ENCODE data around the gene NUP160. TPM values are rescaled to one million over a fixed set of nuclear protein-coding genes. Genes with fewer than 3 reads are reported as not detected.

The NUP160 gene
- total and polyA plus RNA-seq, 10 of the 15 experiments (the other 5 are each of a cell fraction or from before 2014, with no cell fraction given): 24.0 to 87.6 (median 54.6) TPM

DNA sequence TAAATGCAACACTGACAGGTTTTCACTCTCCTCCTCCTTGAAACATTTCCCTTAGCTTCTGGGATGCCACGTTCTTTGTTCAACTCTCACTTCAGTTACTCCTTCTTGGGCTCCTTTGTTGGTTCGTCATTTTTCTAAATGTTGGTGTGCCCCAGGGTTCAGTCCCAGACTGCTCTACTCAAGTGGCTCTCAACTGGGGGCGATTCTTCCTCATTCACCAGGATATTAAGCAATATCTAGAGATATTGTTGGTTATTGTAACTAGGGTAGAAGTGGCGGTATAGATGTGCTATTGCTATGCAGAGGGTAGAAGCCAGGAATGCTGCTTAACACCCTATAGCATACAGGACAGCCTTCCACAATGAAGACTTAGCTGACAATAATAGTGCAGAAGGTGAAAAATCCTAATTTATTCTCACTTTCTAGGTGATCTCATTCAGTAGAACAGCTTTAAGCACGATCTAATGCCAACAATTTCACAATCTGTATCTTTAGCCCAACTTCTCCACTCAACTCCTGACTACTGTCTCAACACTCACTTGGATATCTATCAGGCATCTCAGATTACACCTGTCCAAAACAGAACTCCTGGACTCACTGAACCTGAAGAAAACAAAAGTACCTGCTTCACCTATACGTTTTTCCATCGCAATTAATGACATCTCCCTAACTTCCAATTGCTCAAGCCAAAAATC lies 4.6 kb downstream of the NUP160 start:
- ChIA-PET RAD21 (ENCODE audit: unreplicated experiment) (no interaction called here), CTCF (interaction anchor here (0.6 kb wide), 1 partner anchor 364 kb away, joined by 3 read pairs; no protein-coding TSS in a partner anchor), SMC1A (ENCODE audit: uncharacterized antibody, unreplicated experiment) (interaction anchor here (0.7 kb wide), 1 partner anchor 79 kb away, joined by 3 read pairs; no protein-coding TSS in a partner anchor), POLR2A (no interaction called here)
- DNase-seq (ENCODE audit: low read depth, low spot score) (no peak), FAIRE-seq (no peak), ATAC-seq (no peak)
- Histone ChIP-seq H3K36me3 (ENCODE audit: control insufficient read depth in 2 of 2, insufficient read depth in 2 of 2, low read length in 1 of 2) (peaks cover 3 to 26% of the 10 kb centered on the region in 2 experiments), H3K27ac (ENCODE audit: control insufficient read depth, insufficient read depth) (no peak overlapping the region), H3K79me2 (ENCODE audit: control insufficient read depth, insufficient read depth, low read length) (peaks cover 43% of the 10 kb centered on the region), H2AFZ (ENCODE audit: control insufficient read depth, low read depth, low read length) (no peak overlapping the region), H3K9me3 (replicated peaks; ENCODE audit: control insufficient read depth, insufficient read depth, low read length) (no peaks in the 10 kb centered on the region), H3K4me3 (no peak overlapping the region), H3K27me3 (replicated peaks in 1 of 2; ENCODE audit: control insufficient read depth in 2 of 2, insufficient read depth in 2 of 2, low read length in 1 of 2) (no peaks in the 10 kb centered on the region), H4K20me1 (ENCODE audit: control insufficient read depth, insufficient read depth) (no peaks in the 10 kb centered on the region), H3K4me1 (ENCODE audit: control insufficient read depth, insufficient read depth, low read length) (no peaks in the 10 kb centered on the region), H3K4me2 (ENCODE audit: control insufficient read depth, insufficient read depth) (0 out of 2 replicates have a peak overlapping the region, but pooled peaks have one; percentile 11), H3K9ac (ENCODE audit: control insufficient read depth, insufficient read depth, low read length) (no peak overlapping the region)
- in situ Hi-C loops (cut with MboI): no loop called here
- BruUV-seq (replicated peaks): TSS peak; percentile 1
- TF ChIP-seq HDAC2 (IDR thresholded peaks at IDR 0.05) (no peak), RUNX3 (IDR thresholded peaks at IDR 0.05; ENCODE audit: low read length) (no peak), TBL1XR1 (IDR thresholded peaks at IDR 0.05; ENCODE audit: low read depth, low read length) (no peak), RBBP5 (conservative IDR thresholded peaks at IDR 0.05) (no peak), ETV6 (conservative IDR thresholded peaks at IDR 0.05 in 1 of 2, IDR thresholded peaks at IDR 0.05 in 1 of 2; ENCODE audit: borderline replicate concordance in 1 of 2, low read depth in 1 of 2) (no peak), MEF2B (IDR thresholded peaks at IDR 0.05; ENCODE audit: partially characterized antibody, poor library complexity, severe bottlenecking) (no peak)
- TF ChIP-seq, protein P1, sequence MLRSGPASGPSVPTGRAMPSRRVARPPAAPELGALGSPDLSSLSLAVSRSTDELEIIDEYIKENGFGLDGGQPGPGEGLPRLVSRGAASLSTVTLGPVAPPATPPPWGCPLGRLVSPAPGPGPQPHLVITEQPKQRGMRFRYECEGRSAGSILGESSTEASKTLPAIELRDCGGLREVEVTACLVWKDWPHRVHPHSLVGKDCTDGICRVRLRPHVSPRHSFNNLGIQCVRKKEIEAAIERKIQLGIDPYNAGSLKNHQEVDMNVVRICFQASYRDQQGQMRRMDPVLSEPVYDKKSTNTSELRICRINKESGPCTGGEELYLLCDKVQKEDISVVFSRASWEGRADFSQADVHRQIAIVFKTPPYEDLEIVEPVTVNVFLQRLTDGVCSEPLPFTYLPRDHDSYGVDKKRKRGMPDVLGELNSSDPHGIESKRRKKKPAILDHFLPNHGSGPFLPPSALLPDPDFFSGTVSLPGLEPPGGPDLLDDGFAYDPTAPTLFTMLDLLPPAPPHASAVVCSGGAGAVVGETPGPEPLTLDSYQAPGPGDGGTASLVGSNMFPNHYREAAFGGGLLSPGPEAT (IDR thresholded peaks at IDR 0.05; ENCODE audit: low read depth): no peak
- TF ChIP-seq, protein P2, sequence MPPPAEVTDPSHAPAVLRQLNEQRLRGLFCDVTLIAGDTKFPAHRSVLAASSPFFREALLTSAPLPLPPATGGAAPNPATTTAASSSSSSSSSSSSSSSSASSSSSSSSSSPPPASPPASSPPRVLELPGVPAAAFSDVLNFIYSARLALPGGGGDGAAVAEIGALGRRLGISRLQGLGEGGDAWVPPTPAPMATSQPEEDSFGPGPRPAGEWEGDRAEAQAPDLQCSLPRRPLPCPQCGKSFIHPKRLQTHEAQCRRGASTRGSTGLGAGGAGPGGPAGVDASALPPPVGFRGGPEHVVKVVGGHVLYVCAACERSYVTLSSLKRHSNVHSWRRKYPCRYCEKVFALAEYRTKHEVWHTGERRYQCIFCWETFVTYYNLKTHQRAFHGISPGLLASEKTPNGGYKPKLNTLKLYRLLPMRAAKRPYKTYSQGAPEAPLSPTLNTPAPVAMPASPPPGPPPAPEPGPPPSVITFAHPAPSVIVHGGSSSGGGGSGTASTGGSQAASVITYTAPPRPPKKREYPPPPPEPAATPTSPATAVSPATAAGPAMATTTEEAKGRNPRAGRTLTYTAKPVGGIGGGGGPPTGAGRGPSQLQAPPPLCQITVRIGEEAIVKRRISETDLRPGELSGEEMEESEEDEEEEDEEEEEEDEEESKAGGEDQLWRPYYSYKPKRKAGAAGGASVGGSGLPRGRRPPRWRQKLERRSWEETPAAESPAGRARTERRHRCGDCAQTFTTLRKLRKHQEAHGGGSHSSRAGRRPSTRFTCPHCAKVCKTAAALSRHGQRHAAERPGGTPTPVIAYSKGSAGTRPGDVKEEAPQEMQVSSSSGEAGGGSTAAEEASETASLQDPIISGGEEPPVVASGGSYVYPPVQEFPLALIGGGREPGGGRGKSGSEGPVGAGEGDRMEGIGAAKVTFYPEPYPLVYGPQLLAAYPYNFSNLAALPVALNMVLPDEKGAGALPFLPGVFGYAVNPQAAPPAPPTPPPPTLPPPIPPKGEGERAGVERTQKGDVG (CRISPR knock-in tag; IDR thresholded peaks at IDR 0.05): no peak
- TF ChIP-seq, protein P3, sequence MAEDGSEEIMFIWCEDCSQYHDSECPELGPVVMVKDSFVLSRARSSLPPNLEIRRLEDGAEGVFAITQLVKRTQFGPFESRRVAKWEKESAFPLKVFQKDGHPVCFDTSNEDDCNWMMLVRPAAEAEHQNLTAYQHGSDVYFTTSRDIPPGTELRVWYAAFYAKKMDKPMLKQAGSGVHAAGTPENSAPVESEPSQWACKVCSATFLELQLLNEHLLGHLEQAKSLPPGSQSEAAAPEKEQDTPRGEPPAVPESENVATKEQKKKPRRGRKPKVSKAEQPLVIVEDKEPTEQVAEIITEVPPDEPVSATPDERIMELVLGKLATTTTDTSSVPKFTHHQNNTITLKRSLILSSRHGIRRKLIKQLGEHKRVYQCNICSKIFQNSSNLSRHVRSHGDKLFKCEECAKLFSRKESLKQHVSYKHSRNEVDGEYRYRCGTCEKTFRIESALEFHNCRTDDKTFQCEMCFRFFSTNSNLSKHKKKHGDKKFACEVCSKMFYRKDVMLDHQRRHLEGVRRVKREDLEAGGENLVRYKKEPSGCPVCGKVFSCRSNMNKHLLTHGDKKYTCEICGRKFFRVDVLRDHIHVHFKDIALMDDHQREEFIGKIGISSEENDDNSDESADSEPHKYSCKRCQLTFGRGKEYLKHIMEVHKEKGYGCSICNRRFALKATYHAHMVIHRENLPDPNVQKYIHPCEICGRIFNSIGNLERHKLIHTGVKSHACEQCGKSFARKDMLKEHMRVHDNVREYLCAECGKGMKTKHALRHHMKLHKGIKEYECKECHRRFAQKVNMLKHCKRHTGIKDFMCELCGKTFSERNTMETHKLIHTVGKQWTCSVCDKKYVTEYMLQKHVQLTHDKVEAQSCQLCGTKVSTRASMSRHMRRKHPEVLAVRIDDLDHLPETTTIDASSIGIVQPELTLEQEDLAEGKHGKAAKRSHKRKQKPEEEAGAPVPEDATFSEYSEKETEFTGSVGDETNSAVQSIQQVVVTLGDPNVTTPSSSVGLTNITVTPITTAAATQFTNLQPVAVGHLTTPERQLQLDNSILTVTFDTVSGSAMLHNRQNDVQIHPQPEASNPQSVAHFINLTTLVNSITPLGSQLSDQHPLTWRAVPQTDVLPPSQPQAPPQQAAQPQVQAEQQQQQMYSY (CRISPR knock-in tag; IDR thresholded peaks at IDR 0.05): no peak
- intact Hi-C loops (cut with micrococcal nuclease; ENCODE audit: unreplicated experiment): loop anchor here (10.0 kb wide), 1 partner anchor 669 kb away; the partner anchor contains the start of gene ARFGAP2
- WGBS (ENCODE audit: insufficient coverage, insufficient replicate concordance, low lambda C conversion rate, missing lambda C conversion rate): 96% methylated on average over 7 of the region's 7 CpGs

Data from GM12878 (cell line).